ENCODE measurements around the gene GCFC2.

GCFC2 gene

GRCh38 chr2:75619956-75620740 lies 90.6 kb downstream of the GCFC2 start:
- TF ChIP-seq CTCF (IDR thresholded peaks at IDR 0.05; ENCODE audit: control insufficient read depth, extremely low read depth, insufficient read depth) = no peak
- no peak overlapping the region for H3K4me3 ChIP-seq (ENCODE audit: low read depth, low read length)
- no peak for DNase-seq (ENCODE audit: low read depth)

- no peak overlapping the region for H3K4me3 ChIP-seq (ENCODE audit: low read depth, low read length)
- no peak for TF ChIP-seq CTCF (IDR thresholded peaks at IDR 0.05; ENCODE audit: control insufficient read depth, extremely low read depth, insufficient read depth)
- DNase-seq (ENCODE audit: low read depth) = no peak
Observed at GRCh38 chr2:75616933-75617332, 93.8 kb downstream of the GCFC2 start.

GRCh38 chr2:75616406-75616805 lies 94.3 kb downstream of the GCFC2 start:
- no peak for TF ChIP-seq CTCF (IDR thresholded peaks at IDR 0.05; ENCODE audit: control insufficient read depth, extremely low read depth, insufficient read depth)
- no peak for DNase-seq (ENCODE audit: low read depth)
- H3K4me3 ChIP-seq (ENCODE audit: low read depth, low read length) = no peak overlapping the region

- no peak for TF ChIP-seq CTCF (IDR thresholded peaks at IDR 0.05; ENCODE audit: control insufficient read depth, extremely low read depth, insufficient read depth)
- no peak for DNase-seq (ENCODE audit: low read depth)
Observed at GRCh38 chr2:75614162-75614651, 96.5 kb downstream of the GCFC2 start.

GRCh38 chr2:75612862-75613243 lies 97.9 kb downstream of the GCFC2 start:
- DNase-seq (ENCODE audit: low read depth) = no peak
- H3K4me3 ChIP-seq (ENCODE audit: low read depth, low read length) = no peak overlapping the region
- TF ChIP-seq CTCF (IDR thresholded peaks at IDR 0.05; ENCODE audit: control insufficient read depth, extremely low read depth, insufficient read depth) = no peak

More at GRCh38 chr2:75614162-75614651, 96.5 kb downstream of the GCFC2 start:
- no peak overlapping the region for H3K4me3 ChIP-seq (ENCODE audit: low read depth, low read length)
